NCI-H2107 treated with DMSO at 0.1 percent for 48 hours (cell line): ENCODE results near the gene SMG6.
A peak's percentile ranks its signal among the peaks of the same experiment; 100 is the strongest.

ENCODE experiments used
- DNase-seq: peaks from one replicate; lab custom pipeline; 2025; ENCODE audit not compliant: unreplicated experiment; lab: John Stamatoyannopoulos, UW

SMG6 gene

GRCh38 chr17:2110436-2110835 is 193.1 kb downstream of the SMG6 start:
- DNase-seq = no peak

- DNase-seq = no peak
These were observed 195.4 kb downstream of the SMG6 start for GRCh38 chr17:2108170-2108569.

- no peak for DNase-seq
These were observed 196.1 kb downstream of the SMG6 start for GRCh38 chr17:2107506-2107905.

- DNase-seq = no peak
These were observed 196.5 kb downstream of the SMG6 start for GRCh38 chr17:2107050-2107449.

- DNase-seq = no peak
These were observed 197.2 kb downstream of the SMG6 start for GRCh38 chr17:2106308-2106955.

GRCh38 chr17:2105663-2106062 is 197.9 kb downstream of the SMG6 start:
- no peak for DNase-seq

GRCh38 chr17:2102931-2103809 is 200.4 kb downstream of the SMG6 start:
- no peak for DNase-seq

- DNase-seq = peak; percentile 27
These were observed 201.9 kb downstream of the SMG6 start for GRCh38 chr17:2101448-2102257.

GRCh38 chr17:2095536-2095910 is 208.1 kb downstream of the SMG6 start:
- DNase-seq = no peak

- DNase-seq = no peak
These were observed 208.6 kb downstream of the SMG6 start for GRCh38 chr17:2094891-2095535.

GRCh38 chr17:2093349-2093748 is 210.2 kb downstream of the SMG6 start:
- no peak for DNase-seq

GRCh38 chr17:2092253-2092652 is 211.3 kb downstream of the SMG6 start:
- no peak for DNase-seq

GRCh38 chr17:2090804-2091534 is 212.6 kb downstream of the SMG6 start:
- DNase-seq = no peak

- no peak for DNase-seq
These were observed 213.4 kb downstream of the SMG6 start for GRCh38 chr17:2090210-2090641.

GRCh38 chr17:2089021-2089422 is 214.6 kb downstream of the SMG6 start:
- no peak for DNase-seq

- DNase-seq = no peak
These were observed 215.9 kb downstream of the SMG6 start for GRCh38 chr17:2087597-2088211.

GRCh38 chr17:2086306-2086705 is 217.3 kb downstream of the SMG6 start:
- DNase-seq = no peak

- DNase-seq = no peak
These were observed 218.0 kb downstream of the SMG6 start for GRCh38 chr17:2085648-2085949.

GRCh38 chr17:2084766-2085647 is 218.6 kb downstream of the SMG6 start:
- DNase-seq = no peak
